HUES6 (cell line): ENCODE data around the gene MOB1B.

Experiments
- H3K27ac ChIP-seq: 2 replicates; pipeline ENCODE4 v1.7.0; 2013; ENCODE audit warnings: low read depth, mild to moderate bottlenecking, low read length, inconsistent platforms
- H3K27me3 ChIP-seq: 2 replicates; pipeline ENCODE4 v1.6.1; 2013; ENCODE audit warnings: low read length; ENCODE audit not compliant: control insufficient read depth, insufficient read depth
- H3K36me3 ChIP-seq: 2 replicates; pipeline ENCODE4 v1.6.1; 2013; ENCODE audit warnings: low read length; ENCODE audit not compliant: control insufficient read depth, insufficient read depth
- H3K4me1 ChIP-seq: 2 replicates; pipeline ENCODE4 v1.6.1; 2013; ENCODE audit warnings: low read length; ENCODE audit not compliant: control insufficient read depth, insufficient read depth
- H3K4me3 ChIP-seq: 2 replicates; pipeline ENCODE4 v1.5.1; 2013; ENCODE audit warnings: low read depth, low read length
- H3K9ac ChIP-seq: one replicate; pipeline ENCODE4 v1.6.1; 2013; ENCODE audit warnings: mild to moderate bottlenecking, low read length
- H3K9me3 ChIP-seq: 2 replicates; pipeline ENCODE4 v1.6.1; 2013; ENCODE audit warnings: low read depth, low read length; ENCODE audit not compliant: control insufficient read depth, insufficient read depth

MOB1B gene

GRCh38 chr4:70901984-70902576 lies at the start of gene MOB1B:
TSS of gene MOB1B (plus strand) at chr4:70902369. CDS start at chr4:70902537, 168 bp downstream.
- peak within 1 kb of the TSS; percentile 94 for H3K9ac ChIP-seq
- no peaks in the 10 kb centered on the region for H3K27me3 ChIP-seq
- peaks cover 10% of the 10 kb centered on the region for H3K4me1 ChIP-seq
- no peaks in the 10 kb centered on the region for H3K9me3 ChIP-seq
- peaks cover 16% of the 10 kb centered on the region for H3K36me3 ChIP-seq
- H3K27ac ChIP-seq: peak within 1 kb of the TSS; percentile 70
- H3K4me3 ChIP-seq: peak within 1 kb of the TSS; percentile 97

DNA sequence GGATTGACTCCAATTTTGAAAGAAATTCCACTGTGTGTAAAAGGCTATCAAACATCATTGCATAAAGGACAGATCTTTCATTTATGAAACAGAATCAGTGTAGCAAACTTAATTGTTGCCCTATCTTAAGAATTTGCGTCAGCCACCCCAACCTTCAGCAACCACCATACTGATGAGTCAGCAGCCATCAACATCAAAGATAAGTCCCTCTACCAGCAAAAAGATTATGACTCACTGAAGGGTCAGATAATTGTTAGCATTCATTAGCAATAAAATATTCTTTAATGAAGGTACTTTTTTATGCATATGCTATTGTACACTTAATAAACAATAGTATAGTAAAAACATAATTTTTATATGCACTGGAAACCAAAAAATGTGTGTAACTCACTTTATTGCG lies 46.7 kb upstream of the MOB1B start:
- H3K27ac ChIP-seq: no peak overlapping the region
- H3K36me3 ChIP-seq: no peaks in the 10 kb centered on the region
- H3K4me1 ChIP-seq: peaks cover 9% of the 10 kb centered on the region
- no peak overlapping the region for H3K4me3 ChIP-seq
- no peaks in the 10 kb centered on the region; the same call in 1 of the 2 replicates for H3K9me3 ChIP-seq
- no peak overlapping the region for H3K9ac ChIP-seq
- H3K27me3 ChIP-seq: no peaks in the 10 kb centered on the region

- H3K9me3 ChIP-seq: no peaks in the 10 kb centered on the region; the same call in 1 of the 2 replicates
- H3K27me3 ChIP-seq: no peaks in the 10 kb centered on the region
- peaks cover 15% of the 10 kb centered on the region for H3K4me1 ChIP-seq
- no peak overlapping the region for H3K9ac ChIP-seq
- no peak overlapping the region for H3K27ac ChIP-seq
- no peak overlapping the region for H3K4me3 ChIP-seq
- no peaks in the 10 kb centered on the region for H3K36me3 ChIP-seq
These were observed 43.7 kb upstream of the MOB1B start for GRCh38 chr4:70858454-70858853.

DNA sequence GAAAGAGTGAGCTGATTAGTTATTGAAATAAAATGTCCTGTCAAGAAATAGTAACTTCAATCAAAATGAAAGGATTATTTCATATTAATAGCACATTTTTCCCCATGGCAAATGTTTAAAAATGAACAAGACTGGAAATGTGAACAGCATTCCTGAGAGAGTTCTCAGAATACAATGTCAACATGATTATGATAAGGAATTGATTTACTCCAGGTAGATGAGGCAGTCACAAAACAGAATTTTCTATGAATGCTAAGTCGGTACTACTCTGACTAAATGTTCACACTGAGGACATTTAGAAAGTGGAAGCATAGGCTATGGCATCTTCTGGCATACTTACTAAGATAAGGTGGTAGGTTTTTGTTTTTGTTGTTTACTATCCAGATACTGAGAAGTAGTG lies 43.1 kb upstream of the MOB1B start:
- no peaks in the 10 kb centered on the region; the same call in 1 of the 2 replicates for H3K9me3 ChIP-seq
- H3K4me1 ChIP-seq: peaks cover 16% of the 10 kb centered on the region
- H3K27me3 ChIP-seq: no peaks in the 10 kb centered on the region
- H3K9ac ChIP-seq: no peak overlapping the region
- no peaks in the 10 kb centered on the region for H3K36me3 ChIP-seq
- H3K4me3 ChIP-seq: no peak overlapping the region
- no peak overlapping the region for H3K27ac ChIP-seq

DNA sequence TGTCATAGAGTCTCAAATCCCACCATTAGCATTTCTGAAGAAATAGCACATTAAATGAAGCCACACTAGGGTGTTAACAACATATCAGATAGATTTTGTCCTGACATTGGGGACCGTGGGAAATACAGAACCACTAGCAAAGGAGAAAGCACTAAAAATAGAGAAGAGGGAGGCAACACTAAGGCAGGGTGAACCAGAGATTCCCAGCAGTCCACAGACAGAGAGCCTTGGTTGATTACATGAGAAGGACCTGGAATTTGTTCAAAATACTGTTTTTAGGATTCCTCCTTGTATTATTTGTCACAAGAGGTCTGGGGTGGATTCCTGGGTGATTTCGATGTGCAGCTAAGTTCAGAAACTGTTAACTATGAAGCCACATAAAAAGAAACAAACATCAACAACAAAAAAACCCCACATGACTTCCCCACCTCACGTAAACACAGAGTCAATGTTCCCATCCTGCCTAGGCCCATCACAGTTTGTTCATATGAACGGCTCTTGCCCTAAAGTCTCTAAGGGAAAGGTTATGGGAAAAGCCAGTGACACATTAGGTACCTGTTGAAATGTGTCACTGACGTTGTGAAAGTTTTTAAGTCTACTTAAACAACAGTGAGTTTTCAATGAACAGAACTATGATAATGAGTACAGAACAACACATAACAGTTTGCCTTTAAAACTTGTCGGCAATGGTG lies 38.9 kb upstream of the MOB1B start:
- Histone ChIP-seq H3K27ac (no peak overlapping the region), H3K9ac (no peak overlapping the region), H3K4me3 (no peak overlapping the region), H3K36me3 (no peaks in the 10 kb centered on the region), H3K27me3 (no peaks in the 10 kb centered on the region), H3K9me3 (no peaks in the 10 kb centered on the region), H3K4me1 (peaks cover 11% of the 10 kb centered on the region)

- H3K27me3 ChIP-seq: no peaks in the 10 kb centered on the region
- H3K36me3 ChIP-seq: no peaks in the 10 kb centered on the region
- H3K4me1 ChIP-seq: 0 out of 2 replicates have a peak, but pooled peaks cover 3% of the 10 kb centered on the region
- H3K9ac ChIP-seq: no peak overlapping the region
- H3K9me3 ChIP-seq: no peaks in the 10 kb centered on the region
- H3K27ac ChIP-seq: no peak overlapping the region
- H3K4me3 ChIP-seq: no peak overlapping the region
These were observed 33.4 kb upstream of the MOB1B start for GRCh38 chr4:70868778-70869177.

DNA sequence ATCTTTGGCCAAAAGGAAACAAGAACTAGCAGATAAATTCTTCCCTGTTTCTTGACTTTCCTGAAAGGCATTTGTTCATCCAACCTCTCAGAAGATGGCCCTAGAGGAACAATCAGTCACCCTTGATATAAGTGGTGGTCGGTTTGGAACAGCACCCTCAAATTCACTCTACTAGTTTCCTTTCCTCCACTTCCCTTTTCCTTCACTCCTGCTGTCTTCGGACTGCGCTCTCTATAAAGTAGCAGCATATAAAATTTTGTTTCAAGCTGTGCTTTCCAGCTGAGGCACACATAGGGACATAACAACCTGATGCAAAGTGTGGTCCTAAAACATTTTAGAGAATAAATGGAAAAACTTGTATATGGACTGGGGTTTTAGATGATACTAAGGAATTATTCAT lies 29.0 kb upstream of the MOB1B start:
- Histone ChIP-seq H3K9me3 (no peaks in the 10 kb centered on the region), H3K36me3 (no peaks in the 10 kb centered on the region), H3K27ac (no peak overlapping the region), H3K4me1 (0 out of 2 replicates have a peak, but pooled peaks cover 3% of the 10 kb centered on the region), H3K27me3 (no peaks in the 10 kb centered on the region), H3K9ac (no peak overlapping the region), H3K4me3 (no peak overlapping the region)

DNA sequence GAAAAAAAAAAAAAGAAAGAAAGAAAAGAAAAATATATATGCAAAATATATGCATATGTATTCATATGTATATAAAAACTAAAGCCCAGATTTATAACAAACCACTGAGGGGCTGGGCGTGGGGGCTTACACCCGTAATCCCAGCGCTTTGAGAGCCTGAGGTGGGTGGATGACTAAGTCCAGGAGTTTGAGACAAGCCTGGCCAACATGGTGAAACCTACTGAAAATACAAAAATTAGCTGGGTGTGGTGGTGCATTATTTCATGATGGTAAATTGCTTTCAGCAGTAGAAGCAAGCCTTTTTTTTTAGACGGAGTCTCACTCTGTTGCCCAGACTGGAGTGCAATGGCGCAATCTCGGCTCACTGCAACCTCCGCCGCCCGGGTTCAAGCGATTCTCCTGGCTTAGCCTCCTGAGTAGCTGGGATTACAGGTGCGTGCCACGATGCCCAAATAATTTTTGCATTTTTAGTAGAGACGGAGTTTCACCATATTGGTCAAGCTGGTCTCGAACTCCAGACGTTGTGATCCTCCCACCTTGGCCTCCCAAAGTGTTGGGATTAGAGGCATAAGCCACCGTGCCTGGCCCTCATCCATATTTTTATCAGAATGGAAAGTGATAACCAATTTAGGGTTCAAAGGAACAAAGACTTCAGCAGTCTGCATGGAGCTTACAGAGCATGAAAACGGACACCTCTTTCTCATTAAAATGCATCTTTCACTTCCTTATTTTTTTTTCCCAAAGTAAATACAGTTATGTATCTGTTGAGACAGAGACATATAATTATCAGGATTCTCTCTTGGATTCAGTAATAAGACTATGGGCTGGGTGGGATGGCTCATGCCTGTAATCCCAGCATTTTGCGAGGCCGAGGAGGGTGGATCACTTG lies 27.7 kb upstream of the MOB1B start:
- no peak overlapping the region for H3K9ac ChIP-seq
- H3K27me3 ChIP-seq: no peaks in the 10 kb centered on the region
- H3K27ac ChIP-seq: no peak overlapping the region
- H3K9me3 ChIP-seq: no peaks in the 10 kb centered on the region
- H3K36me3 ChIP-seq: no peaks in the 10 kb centered on the region
- no peaks in the 10 kb centered on the region for H3K4me1 ChIP-seq
- H3K4me3 ChIP-seq: no peak overlapping the region

GRCh38 chr4:70877556-70877955 lies 24.6 kb upstream of the MOB1B start:
- Histone ChIP-seq H3K4me3 (no peak overlapping the region), H3K9me3 (no peaks in the 10 kb centered on the region), H3K27me3 (no peaks in the 10 kb centered on the region), H3K9ac (no peak overlapping the region), H3K4me1 (no peaks in the 10 kb centered on the region), H3K27ac (no peak overlapping the region), H3K36me3 (no peaks in the 10 kb centered on the region)

DNA sequence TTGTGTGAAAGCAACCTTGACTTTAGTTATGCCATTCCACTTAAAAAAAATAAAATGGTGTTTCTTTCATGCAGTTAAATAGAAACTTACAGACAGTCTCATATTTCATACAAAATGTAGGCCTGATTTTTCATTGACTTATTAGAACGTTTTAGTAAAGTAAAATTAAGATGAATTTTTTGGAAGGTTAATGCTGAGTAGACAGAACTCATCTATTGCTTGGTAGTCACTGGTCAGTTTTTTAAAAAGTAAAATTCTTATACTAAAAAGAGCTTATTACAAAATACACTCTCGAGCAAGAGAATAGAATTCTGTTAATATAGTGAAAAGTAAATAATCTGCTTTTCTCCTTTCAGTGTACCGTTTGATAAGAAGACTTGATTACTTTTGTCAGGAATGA lies 21.4 kb upstream of the MOB1B start:
- no peaks in the 10 kb centered on the region for H3K27me3 ChIP-seq

GRCh38 chr4:70885174-70885573 lies 17.0 kb upstream of the MOB1B start:
- 0 out of 2 replicates have a peak, but pooled peaks cover 3% of the 10 kb centered on the region for H3K9me3 ChIP-seq
- no peak overlapping the region for H3K9ac ChIP-seq
- no peak overlapping the region for H3K4me3 ChIP-seq
- H3K4me1 ChIP-seq: no peaks in the 10 kb centered on the region
- H3K27ac ChIP-seq: no peak overlapping the region
- no peaks in the 10 kb centered on the region for H3K27me3 ChIP-seq
- H3K36me3 ChIP-seq: no peaks in the 10 kb centered on the region

More for the DNA sequence above, 21.4 kb upstream of the MOB1B start:
- no peak overlapping the region for H3K27ac ChIP-seq
- H3K36me3 ChIP-seq: no peaks in the 10 kb centered on the region
- H3K9me3 ChIP-seq: 0 out of 2 replicates have a peak, but pooled peaks cover 3% of the 10 kb centered on the region
- H3K4me1 ChIP-seq: no peaks in the 10 kb centered on the region
- H3K9ac ChIP-seq: no peak overlapping the region
- H3K4me3 ChIP-seq: no peak overlapping the region
